Breast epithelium (tissue), 4 donors: ENCODE data around the gene LDLRAD4. TPM values are rescaled to one million over a fixed set of nuclear protein-coding genes. Genes with fewer than 3 reads are reported as not detected.

ENCODE experiments used
- DNase-seq, 2 donors: peaks; one replicate each; pipeline ENCODE4 v3.0.0-alpha.2; 2019; ENCODE audit warnings: low spot score in 2 of 2
- H3K27ac ChIP-seq, 2 donors: fragments of 200-600 bp; sonication (generic) in 1 of 2; one replicate each; pipeline ENCODE4 v1.5.1; 2016 to 2019; ENCODE audit warnings: mild to moderate bottlenecking in 1 of 2
- H3K27me3 ChIP-seq, 2 donors: fragments of 200-600 bp; sonication (generic) in 1 of 2; one replicate each; pipeline versions ENCODE4 v1.5.1 to v1.6.0; 2017 to 2019; ENCODE audit warnings: control low read depth in 1 of 2, mild to moderate bottlenecking in 1 of 2
- H3K36me3 ChIP-seq: fragments of 200-600 bp; one replicate; pipeline ENCODE4 v1.5.1; 2019
- H3K4me1 ChIP-seq, 2 donors: fragments of 200-600 bp; sonication (generic); one replicate each; pipeline ENCODE4 v1.5.1; 2016 to 2019; ENCODE audit warnings: control low read depth in 1 of 2
- H3K4me3 ChIP-seq, 3 donors: fragments of 200-600 bp; sonication (generic); 1 replicate in 2 of 3; 2 replicates in 1 of 3; pipeline ENCODE4 v1.5.1; 2016 to 2019; ENCODE audit warnings: mild to moderate bottlenecking in 3 of 3, moderate library complexity in 2 of 3
- H3K9me3 ChIP-seq, 2 donors: fragments of 200-600 bp; sonication (generic) in 1 of 2; one replicate each; pipeline ENCODE4 v1.5.1; 2016 to 2019; ENCODE audit warnings: control low read depth in 1 of 2
- POLR2A ChIP-seq: fragments of 450-650 bp; IDR thresholded peaks from one replicate; pipeline ENCODE4 v1.6.1; 2016; ENCODE audit warnings: antibody characterized with exemption, mild to moderate bottlenecking, moderate library complexity
- POLR2AphosphoS5 ChIP-seq, 3 donors: sonication (generic); formaldehyde crosslinking; IDR thresholded peaks; one replicate each; pipeline ENCODE4 v1.6.1; 2017; ENCODE audit warnings: antibody characterized with exemption in 3 of 3
- intact Hi-C: fragments of 100-400 bp; cut with DNase I; formaldehyde crosslinking; loops from one replicate; pipeline ENCODE4 v1.15.1; 2023; ENCODE audit warnings: low total_unique reads
- total RNA-seq, 3 donors: library from RNA; depleted of rRNA; stranded (reverse); fragments of >200 nt; gene quantifications; one replicate each; pipeline ENCODE4 v1.1.0, GENCODE V29; 2016
- TF ChIP-seq, protein P1 (sequence below), 3 donors: fragments of 450-650 bp; IDR thresholded peaks; one replicate each; pipeline ENCODE4 v1.5.1; 2016 to 2017; ENCODE audit warnings: antibody characterized with exemption in 3 of 3, mild to moderate bottlenecking in 3 of 3, moderate library complexity in 3 of 3

The LDLRAD4 gene
- total RNA-seq, 3 donors from 2014 or later: 28.5 to 94.3 (median 42.9) TPM

- H3K4me3 ChIP-seq: no peak overlapping the region
- peaks cover 0 to 2% of the 10 kb centered on the region in 2 donors for H3K4me1 ChIP-seq
- no peaks in the 10 kb centered on the region for H3K27me3 ChIP-seq
- H3K27ac ChIP-seq: no peak overlapping the region
- no peak for DNase-seq
- TF ChIP-seq, protein P1, sequence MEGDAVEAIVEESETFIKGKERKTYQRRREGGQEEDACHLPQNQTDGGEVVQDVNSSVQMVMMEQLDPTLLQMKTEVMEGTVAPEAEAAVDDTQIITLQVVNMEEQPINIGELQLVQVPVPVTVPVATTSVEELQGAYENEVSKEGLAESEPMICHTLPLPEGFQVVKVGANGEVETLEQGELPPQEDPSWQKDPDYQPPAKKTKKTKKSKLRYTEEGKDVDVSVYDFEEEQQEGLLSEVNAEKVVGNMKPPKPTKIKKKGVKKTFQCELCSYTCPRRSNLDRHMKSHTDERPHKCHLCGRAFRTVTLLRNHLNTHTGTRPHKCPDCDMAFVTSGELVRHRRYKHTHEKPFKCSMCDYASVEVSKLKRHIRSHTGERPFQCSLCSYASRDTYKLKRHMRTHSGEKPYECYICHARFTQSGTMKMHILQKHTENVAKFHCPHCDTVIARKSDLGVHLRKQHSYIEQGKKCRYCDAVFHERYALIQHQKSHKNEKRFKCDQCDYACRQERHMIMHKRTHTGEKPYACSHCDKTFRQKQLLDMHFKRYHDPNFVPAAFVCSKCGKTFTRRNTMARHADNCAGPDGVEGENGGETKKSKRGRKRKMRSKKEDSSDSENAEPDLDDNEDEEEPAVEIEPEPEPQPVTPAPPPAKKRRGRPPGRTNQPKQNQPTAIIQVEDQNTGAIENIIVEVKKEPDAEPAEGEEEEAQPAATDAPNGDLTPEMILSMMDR (IDR thresholded peaks at IDR 0.05): no peak
- TF ChIP-seq POLR2A: no peak
- no peak for TF ChIP-seq POLR2AphosphoS5 (IDR thresholded peaks at IDR 0.05)
- intact Hi-C loops: no loop called here
- H3K9me3 ChIP-seq: no peaks in the 10 kb centered on the region
- H3K36me3 ChIP-seq: no peaks in the 10 kb centered on the region
Observed at GRCh38 chr18:13477147-13477683, 258.7 kb downstream of the LDLRAD4 start.

GRCh38 chr18:13480571-13481255, 262.2 kb downstream of the LDLRAD4 start:
- Histone ChIP-seq H3K9me3 (no peaks in the 10 kb centered on the region), H3K4me3 (no peak overlapping the region), H3K27me3 (no peaks in the 10 kb centered on the region), H3K4me1 (no peaks in the 10 kb centered on the region), H3K36me3 (no peaks in the 10 kb centered on the region), H3K27ac (peak overlapping the region in 1 of 2 donors; percentile 7)
- intact Hi-C loops: no loop called here
- DNase-seq: no peak
- TF ChIP-seq, protein P1 (IDR thresholded peaks at IDR 0.05): no peak
- TF ChIP-seq POLR2AphosphoS5 (IDR thresholded peaks at IDR 0.05) (no peak), POLR2A (no peak)

GRCh38 chr18:13481331-13481730, 262.8 kb downstream of the LDLRAD4 start:
- no peak for DNase-seq
- intact Hi-C loops: no loop called here
- Histone ChIP-seq H3K36me3 (no peaks in the 10 kb centered on the region), H3K4me3 (no peak overlapping the region), H3K27ac (no peak overlapping the region), H3K4me1 (no peaks in the 10 kb centered on the region), H3K27me3 (no peaks in the 10 kb centered on the region), H3K9me3 (no peaks in the 10 kb centered on the region)
- no peak for TF ChIP-seq POLR2AphosphoS5 (IDR thresholded peaks at IDR 0.05)
- TF ChIP-seq, protein P1 (IDR thresholded peaks at IDR 0.05): no peak
- TF ChIP-seq POLR2A: no peak

DNA sequence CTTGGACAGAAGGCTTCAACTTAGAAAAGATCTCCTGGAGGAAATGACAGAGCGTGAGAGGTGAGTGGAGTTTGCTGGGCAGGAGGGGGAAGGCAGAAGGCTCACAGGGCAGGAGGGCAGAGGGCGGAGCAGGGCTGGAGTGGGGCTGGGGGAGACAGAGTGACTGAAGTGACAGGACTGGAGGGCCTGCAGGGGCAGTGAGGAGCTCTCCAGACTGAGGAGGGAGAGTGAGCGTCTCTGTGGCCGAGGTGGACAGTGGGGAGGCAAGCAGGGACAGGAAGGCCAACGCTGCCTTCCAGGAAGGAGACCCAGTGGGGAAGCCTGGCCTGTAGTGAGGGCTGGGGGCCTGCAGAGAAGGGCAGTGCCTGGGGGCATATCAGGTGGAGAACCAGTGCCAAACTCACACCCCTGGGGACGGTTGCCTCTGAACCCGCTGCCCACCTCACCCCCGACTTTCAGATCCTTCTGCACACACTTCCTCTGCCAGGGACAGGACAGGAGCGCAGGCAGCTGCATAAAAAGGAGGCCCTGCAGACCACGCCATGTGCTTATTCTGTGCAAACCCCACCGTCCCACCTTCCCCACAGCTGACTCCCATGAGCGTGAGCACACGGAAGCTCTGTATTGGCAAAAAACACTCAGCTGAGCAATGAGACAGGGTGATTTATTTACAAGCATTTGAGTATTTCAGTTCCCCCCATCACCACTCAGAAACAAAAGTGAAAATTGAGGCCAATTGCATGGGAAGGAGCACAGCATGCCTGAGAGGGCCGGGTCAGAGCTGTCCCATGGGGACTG, 263.5 kb downstream of the LDLRAD4 start:
- H3K9me3 ChIP-seq: no peaks in the 10 kb centered on the region
- TF ChIP-seq POLR2A (no peak), POLR2AphosphoS5 (IDR thresholded peaks at IDR 0.05) (no peak)
- TF ChIP-seq, protein P1 (IDR thresholded peaks at IDR 0.05): no peak
- no peak overlapping the region for H3K27ac ChIP-seq
- H3K4me3 ChIP-seq: no peak overlapping the region
- no peaks in the 10 kb centered on the region for H3K4me1 ChIP-seq
- H3K27me3 ChIP-seq: no peaks in the 10 kb centered on the region
- H3K36me3 ChIP-seq: no peaks in the 10 kb centered on the region
- intact Hi-C loops: no loop called here
- no peak for DNase-seq

GRCh38 chr18:13482618-13482945, 264.0 kb downstream of the LDLRAD4 start:
- H3K36me3 ChIP-seq: no peaks in the 10 kb centered on the region
- no peak for DNase-seq
- intact Hi-C loops: no loop called here
- no peak for TF ChIP-seq POLR2A
- TF ChIP-seq, protein P1 (IDR thresholded peaks at IDR 0.05): no peak
- TF ChIP-seq POLR2AphosphoS5 (IDR thresholded peaks at IDR 0.05): no peak
- H3K27ac ChIP-seq: no peak overlapping the region
- no peaks in the 10 kb centered on the region for H3K9me3 ChIP-seq
- no peaks in the 10 kb centered on the region for H3K27me3 ChIP-seq
- H3K4me3 ChIP-seq: no peak overlapping the region
- no peaks in the 10 kb centered on the region for H3K4me1 ChIP-seq
